DND-41 (cell line): ENCODE measurements around the gene HAUS8.

ENCODE experiments used
- EZH2 ChIP-seq: IDR thresholded peaks from 3 replicates; pipeline ENCODE4 v1.6.1; 2012; ENCODE audit warnings: borderline replicate concordance, low read depth, mild to moderate bottlenecking, moderate library complexity, low read length, inconsistent platforms; ENCODE audit not compliant: severe bottlenecking
- TF ChIP-seq, protein P1 (sequence below): IDR thresholded peaks from 2 replicates; pipeline ENCODE4 v1.5.1; 2012; ENCODE audit warnings: borderline replicate concordance, low read length, moderate library complexity, mild to moderate bottlenecking; ENCODE audit not compliant: poor library complexity, severe bottlenecking; ENCODE audit errors: extremely low read depth

DNA sequence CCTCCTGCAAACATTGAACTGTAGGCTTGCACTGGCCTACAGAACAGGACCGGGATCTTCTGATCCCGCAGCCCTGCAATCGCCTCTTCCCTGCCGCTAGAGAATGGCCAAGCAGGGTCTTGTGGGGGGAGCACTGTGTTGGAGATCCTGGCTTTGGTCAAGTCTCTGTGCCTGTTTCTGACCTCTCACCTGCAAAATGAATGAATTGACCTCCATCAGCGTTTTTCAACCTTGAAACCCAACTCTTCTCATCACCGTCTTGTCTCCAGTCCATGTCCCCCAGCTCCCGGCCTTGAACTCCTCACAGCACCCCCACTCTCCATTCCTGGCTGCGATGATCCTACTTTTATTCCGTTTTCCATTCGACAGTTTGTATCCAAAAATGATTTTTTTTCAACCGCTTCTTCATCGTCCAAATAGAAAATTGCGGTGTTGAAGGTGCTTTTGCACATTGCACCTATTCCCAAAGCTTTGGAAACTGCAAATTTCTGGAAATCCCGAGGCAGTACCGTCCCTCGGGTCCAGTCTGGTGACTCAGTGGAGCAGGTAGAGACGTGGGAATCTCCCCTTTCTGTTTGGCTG lies 2.3 kb upstream of the HAUS8 start:
- TF ChIP-seq, protein P1, sequence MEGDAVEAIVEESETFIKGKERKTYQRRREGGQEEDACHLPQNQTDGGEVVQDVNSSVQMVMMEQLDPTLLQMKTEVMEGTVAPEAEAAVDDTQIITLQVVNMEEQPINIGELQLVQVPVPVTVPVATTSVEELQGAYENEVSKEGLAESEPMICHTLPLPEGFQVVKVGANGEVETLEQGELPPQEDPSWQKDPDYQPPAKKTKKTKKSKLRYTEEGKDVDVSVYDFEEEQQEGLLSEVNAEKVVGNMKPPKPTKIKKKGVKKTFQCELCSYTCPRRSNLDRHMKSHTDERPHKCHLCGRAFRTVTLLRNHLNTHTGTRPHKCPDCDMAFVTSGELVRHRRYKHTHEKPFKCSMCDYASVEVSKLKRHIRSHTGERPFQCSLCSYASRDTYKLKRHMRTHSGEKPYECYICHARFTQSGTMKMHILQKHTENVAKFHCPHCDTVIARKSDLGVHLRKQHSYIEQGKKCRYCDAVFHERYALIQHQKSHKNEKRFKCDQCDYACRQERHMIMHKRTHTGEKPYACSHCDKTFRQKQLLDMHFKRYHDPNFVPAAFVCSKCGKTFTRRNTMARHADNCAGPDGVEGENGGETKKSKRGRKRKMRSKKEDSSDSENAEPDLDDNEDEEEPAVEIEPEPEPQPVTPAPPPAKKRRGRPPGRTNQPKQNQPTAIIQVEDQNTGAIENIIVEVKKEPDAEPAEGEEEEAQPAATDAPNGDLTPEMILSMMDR: no peak
- TF ChIP-seq EZH2: no peak
